ENCODE results near the gene PRRC2A. TPM values are rescaled to one million over a fixed set of nuclear protein-coding genes. Genes with fewer than 3 reads are reported as not detected.

Gene PRRC2A
- total RNA-seq, 1 experiment from 2014 or later: 383 TPM

- H3K79me1 ChIP-seq (ENCODE audit: insufficient read depth, low read depth, low read length, poor library complexity, severe bottlenecking): no peaks in the 10 kb centered on the region
- no peak overlapping the region for H3K18ac ChIP-seq (ENCODE audit: insufficient read length, low read depth, low read length)
- no peak overlapping the region for H4K91ac ChIP-seq (ENCODE audit: insufficient read length, low read depth, low read length)
- H3K56ac ChIP-seq (ENCODE audit: insufficient read length, low read depth, low read length): no peak overlapping the region
- no peak for TF ChIP-seq CTCF (conservative IDR thresholded peaks at IDR 0.05)
- no peak overlapping the region for H2AK5ac ChIP-seq (ENCODE audit: insufficient read length, low read length)
- no peaks in the 10 kb centered on the region for H4K20me1 ChIP-seq (ENCODE audit: control insufficient read depth, insufficient read depth, insufficient read length)
- no peak overlapping the region for H3K4ac ChIP-seq (ENCODE audit: low read depth, low read length)
- no peak overlapping the region for H3K14ac ChIP-seq (ENCODE audit: insufficient read depth, low read length)
- Mint-ChIP-seq H3K27me3 (ENCODE audit: low read depth) (peaks cover 36% of the 10 kb centered on the region), H3K9me3 (no peaks in the 10 kb centered on the region; a peak in 2 of 5 replicates), H3K4me1 (peaks cover 25 to 30% of the 10 kb centered on the region in 2 experiments), H3K4me3 (no peak overlapping the region), H3K36me3 (ENCODE audit: insufficient read depth in 1 of 3, low read depth in 3 of 3) (no peaks in the 10 kb centered on the region), H3K27ac (no peak overlapping the region)
- no CpG with 5 or more reads among the region's 8 CpGs for WGBS (ENCODE audit: extremely low coverage, insufficient read length, low lambda C conversion rate)
- H3T11ph ChIP-seq (ENCODE audit: low read length): no peak overlapping the region
- no peaks in the 10 kb centered on the region for H3K79me2 ChIP-seq (ENCODE audit: insufficient read depth, low read length)
- H3K4me2 ChIP-seq (ENCODE audit: insufficient read depth, insufficient read length, low read length): no peak overlapping the region
- no peak for DNase-seq
- no peaks in the 10 kb centered on the region for H3K4me1 ChIP-seq (ENCODE audit: insufficient read depth, low read length)
- H2AFZ ChIP-seq (ENCODE audit: low read length): no peak overlapping the region
- no peaks in the 10 kb centered on the region for H3K9me3 ChIP-seq (ENCODE audit: control insufficient read depth, low read depth, low read length)
- no peak overlapping the region for H2BK12ac ChIP-seq (ENCODE audit: insufficient read length, low read depth, low read length)
- no peak overlapping the region for H4K5ac ChIP-seq (ENCODE audit: insufficient read length, low read depth, low read length)
- H3K9ac ChIP-seq (ENCODE audit: extremely low read depth, insufficient read length, low read length): no peak overlapping the region
- H4K8ac ChIP-seq (replicated peaks; ENCODE audit: insufficient read length, low read depth, low read length): no peak overlapping the region
- H3K23me2 ChIP-seq (ENCODE audit: insufficient read length, low read depth, low read length, poor library complexity, severe bottlenecking): peaks cover 5% of the 10 kb centered on the region
- H2BK120ac ChIP-seq (ENCODE audit: low read depth, low read length, poor library complexity, severe bottlenecking): no peak overlapping the region
- H3K27me3 ChIP-seq (ENCODE audit: insufficient read depth, low read length): no peaks in the 10 kb centered on the region
- H2BK5ac ChIP-seq (ENCODE audit: insufficient read length, low read length): no peak overlapping the region
- H3K27ac ChIP-seq (ENCODE audit: insufficient read length, low read depth, low read length): no peak overlapping the region
- H3K23ac ChIP-seq (ENCODE audit: insufficient read length, low read depth, low read length): no peak overlapping the region
- H2BK15ac ChIP-seq (ENCODE audit: low read depth, low read length): no peak overlapping the region
- no peak overlapping the region for H2BK20ac ChIP-seq (ENCODE audit: low read depth, low read length, poor library complexity, severe bottlenecking)
Observed at GRCh38 chr6:31575952-31576685, 44.4 kb upstream of the PRRC2A start.

All from H9 (cell line).